HG03442 (cell line): ENCODE data around the gene KDM2B.

Experiments used
- ATAC-seq: cut with Tn5 transposase; IDR thresholded peaks from one replicate; pipeline ENCODE4 v1.9.1; 2021; ENCODE audit warnings: mild to moderate bottlenecking, moderate library complexity; ENCODE audit not compliant: unreplicated experiment

The KDM2B gene

DNA sequence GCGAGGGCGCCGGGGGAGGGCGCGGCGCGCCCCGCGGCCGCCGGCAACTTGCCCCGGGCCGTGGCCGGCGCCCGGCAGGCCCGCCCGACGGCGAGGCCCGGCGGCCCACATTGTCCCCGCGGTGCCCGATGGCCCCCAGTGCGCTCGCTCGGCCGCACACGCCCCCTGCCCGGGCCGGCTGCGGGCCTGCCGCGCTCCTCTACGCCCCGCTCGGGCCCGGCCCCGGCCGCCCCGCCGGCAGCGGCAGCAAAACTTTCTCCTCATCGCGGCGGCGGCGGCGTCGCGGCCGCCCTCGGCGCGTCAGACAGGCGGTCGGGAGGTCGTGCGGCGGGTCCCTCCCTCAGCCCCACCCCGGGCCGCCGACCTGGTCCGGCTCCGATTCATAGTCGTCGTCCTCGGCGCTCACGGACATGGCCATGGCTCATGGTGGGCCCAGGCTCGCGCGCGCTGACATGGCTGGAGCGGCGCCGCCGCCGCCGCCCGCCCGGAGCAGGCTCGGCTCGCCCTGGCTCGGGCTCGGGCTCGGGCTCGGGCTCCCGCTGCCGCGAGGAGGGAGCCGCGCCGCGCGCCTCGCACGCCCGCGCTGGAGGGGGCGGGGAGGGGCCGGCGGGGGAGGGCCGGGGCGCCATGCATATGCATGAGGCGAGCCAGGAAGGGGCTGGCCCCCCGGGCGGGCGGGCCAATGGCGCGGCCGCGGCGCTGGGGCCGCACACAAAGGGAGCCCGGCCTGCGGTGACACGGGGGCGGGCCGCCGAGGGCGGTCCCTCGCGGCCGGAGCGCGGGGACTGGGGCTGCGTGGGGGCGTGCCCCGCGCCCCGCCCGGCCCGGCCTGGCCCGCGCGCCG lies 113.8 kb downstream of the KDM2B start:
- peak; percentile 77 for ATAC-seq

DNA sequence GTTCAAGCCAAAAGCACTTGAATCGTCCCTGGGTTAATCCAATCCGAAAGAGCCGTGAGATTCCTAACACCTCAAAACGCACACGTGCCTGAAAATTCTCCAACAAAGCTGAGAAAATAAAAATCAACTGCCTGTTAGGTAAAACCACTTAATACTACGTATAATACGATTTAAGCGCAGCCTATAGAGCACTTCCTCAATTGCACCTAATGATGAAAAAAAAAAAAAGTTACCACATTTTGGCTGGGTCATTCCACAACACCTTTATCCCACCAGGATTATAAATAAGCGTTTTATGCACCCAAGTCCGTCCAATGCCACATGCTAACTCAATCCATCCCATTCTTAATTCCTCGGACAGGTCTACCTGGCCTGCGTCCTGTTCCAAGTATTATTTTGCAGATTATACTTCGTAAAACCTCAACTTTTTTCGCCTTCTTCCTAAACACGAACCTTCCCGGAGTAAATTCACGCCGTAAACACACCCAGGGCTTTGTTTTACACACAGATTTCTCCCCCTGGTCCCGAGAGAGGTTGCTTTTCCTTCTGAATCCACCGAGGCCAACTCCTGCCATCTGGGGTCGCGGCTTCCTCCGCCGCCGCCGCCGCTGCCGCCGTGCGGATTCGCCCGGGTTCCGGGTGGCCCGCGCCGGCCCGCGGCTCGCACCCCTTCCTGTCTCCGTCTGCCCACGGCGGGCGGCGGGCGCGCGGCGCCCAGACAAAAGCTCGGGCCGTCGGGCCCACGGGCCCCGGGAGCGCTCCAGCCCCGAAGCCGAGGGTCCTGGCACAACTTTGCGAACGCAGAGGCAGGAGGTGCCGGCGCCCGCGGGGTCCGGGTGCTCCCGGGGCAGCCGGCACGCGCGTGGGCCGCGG lies 114.7 kb downstream of the KDM2B start:
- peak; percentile 2 for ATAC-seq

DNA sequence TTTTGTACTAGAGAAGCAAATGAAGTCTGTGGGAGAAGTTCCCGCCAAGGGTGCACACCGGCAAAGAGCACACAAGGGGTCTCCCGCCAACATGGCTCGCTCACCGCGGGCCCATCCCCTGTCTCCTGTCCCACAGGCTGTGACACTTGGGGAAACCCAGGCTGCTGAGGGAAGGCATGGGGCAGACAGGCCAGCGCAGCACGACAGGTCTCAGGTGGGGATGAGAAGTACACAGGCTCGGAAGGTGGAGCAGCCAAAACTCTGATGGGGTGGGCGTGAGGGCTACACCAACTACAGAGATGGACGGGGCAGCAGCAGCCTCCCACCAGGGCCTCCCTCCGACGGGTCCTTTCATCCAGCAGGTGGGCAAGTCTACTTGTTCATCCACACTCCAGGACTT lies 116.5 kb downstream of the KDM2B start:
- no peak for ATAC-seq

DNA sequence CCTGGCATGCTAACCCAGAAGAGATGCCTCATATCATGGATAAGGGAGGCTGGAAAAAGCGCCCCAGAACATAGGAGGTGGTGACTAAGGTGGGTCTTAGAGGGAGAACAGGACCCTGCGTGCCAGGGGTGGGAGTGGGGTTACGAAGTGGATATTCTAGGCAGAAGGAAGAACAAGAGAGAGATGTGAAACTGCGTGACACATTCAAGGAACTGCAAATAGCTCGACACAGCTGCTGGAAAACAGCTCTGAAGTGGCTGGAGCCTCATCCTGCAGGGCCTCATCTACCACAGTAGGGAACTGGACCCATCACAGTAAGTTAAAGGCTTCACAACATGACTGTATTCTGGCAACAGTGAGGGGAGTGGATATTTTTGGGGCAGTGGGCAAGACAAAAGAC lies 119.8 kb downstream of the KDM2B start:
- ATAC-seq = no peak

DNA sequence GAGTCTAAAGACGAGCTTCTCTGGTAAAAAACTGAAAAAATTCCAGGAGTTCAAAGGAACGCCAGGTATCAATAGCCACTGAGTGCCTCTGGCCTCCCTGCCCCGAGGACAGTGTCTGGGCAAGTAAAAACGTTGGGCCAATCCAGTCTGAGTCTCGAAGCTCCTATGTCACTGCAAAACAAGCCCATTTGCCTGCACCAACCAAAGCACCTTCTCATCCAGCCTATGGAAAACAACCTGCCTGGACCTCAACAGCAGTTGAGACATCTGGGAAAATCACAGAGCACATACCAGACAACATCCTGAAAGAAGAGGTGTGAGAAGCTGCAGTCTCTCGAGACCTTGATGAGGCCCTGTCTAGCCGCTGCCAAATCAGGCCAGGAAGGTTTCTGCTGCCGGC lies 124.3 kb downstream of the KDM2B start:
- no peak for ATAC-seq

DNA sequence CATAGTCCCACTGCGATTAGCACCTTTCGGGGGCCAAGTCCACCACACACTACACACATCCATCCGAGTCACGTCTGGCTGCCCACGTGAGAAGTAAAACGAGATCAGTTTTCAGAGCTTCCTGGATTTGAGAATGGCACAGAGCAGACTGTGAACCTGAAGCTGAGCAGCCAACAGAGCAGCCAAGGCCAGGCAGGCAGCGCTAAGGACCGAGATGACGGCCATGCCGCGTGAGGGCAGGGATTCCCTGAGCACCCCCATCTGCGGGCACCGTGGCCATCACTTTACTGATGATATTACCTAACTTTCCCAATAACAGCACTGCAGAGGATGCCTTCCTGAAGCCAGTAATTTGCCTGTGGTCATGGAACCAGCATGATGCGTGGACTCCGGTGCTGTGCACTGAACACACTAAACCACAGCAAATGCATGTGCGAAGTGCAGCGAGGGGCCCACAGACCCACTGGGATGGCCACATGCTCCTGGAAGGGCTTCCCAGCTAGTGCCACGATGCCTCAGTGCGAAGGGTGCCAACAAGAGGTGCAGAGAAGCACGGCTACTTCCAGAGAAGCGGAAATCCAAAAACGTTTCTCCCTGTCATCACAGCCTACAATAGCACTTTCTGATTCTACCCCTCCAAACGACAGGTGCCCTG lies 124.9 kb downstream of the KDM2B start:
- ATAC-seq = no peak

DNA sequence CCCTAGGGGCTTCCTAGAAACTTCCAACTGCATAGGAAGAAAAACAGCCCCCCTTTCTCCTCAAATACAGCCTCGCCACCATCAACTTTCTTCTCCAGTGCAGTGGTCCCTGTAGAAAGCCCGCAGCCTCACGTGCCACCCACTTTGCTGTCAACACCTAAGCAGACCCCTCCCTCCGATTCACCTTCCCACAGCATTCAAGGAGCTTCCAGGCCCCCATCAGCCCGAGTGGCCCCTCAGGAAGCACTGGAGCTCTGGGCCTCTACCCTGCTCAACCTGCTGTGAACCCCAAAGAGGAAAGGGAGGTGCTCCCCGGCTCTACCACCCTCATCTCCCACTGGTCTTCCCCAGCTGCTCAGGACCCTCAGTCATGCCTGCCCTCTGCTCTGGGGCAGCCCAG lies 125.9 kb downstream of the KDM2B start:
- no peak for ATAC-seq

DNA sequence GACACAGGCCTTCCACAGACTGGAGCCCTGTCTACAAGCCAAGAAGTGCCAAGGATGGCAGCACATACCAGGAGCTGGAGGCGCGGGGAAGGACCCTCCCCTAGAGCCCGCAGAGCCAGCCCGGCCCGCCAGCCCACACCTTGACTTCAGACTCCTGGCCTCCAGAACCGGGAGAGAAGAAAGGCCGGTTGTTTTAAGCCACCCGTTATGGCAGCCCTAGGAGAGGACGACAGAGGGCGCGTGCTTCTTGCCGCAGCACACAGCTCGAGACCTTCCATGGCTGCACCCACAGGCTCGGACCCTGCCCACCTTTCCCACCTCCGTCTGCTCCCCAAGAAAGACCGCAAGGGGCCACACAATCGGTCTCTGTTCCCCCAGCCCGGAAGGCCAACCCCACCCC lies 127.2 kb downstream of the KDM2B start:
- no peak for ATAC-seq

DNA sequence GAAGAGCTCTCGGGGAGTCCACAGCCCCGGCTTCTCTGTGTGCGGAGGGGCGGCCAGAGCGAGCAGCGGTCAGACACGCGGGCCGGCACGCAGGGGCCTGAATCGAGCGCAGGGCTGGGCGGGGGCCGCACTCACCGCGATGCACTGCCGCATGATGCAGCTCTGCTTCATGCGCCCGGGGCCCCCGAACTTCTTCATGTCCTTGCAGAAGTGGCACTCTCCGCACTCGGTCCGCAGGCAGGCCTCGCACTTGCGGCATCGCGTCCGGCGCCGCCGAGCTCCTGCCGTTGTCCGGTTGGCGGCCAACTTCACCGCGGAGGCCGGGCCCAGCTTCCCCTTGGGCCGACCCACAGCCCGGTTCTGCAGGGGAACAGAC lies 127.8 kb downstream of the KDM2B start:
- no peak for ATAC-seq

DNA sequence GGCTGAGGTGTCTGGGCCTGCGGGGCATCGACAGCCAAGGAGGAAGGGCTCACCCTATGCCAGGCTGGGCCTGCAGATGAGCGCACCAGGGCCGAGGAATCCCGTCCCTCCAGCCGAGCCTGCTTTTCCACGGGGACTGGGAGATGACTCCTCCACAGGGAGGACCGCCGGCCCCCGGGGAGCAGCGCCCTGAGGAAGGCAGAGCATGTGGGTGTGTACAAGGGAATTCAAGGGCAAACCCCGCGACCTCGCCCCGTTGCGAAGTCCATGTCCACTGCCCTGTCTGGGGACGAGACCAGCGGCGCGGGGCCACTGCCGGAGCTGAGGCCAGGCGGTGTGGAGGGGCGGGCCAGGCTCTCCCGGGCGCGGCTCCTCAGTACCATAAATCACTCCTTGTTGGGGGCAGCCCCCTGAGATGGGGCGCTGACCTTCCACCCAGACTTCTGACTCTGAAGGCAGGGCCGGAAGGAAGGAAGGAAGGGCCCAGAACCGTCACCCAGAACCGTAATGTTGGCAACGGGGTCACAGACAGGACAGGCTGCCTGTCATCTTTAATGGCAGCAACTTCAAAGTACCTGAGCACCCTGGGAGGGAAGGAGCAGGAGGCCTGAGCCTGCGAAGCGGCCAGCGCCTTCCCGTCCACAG lies 128.4 kb downstream of the KDM2B start:
- no peak for ATAC-seq

DNA sequence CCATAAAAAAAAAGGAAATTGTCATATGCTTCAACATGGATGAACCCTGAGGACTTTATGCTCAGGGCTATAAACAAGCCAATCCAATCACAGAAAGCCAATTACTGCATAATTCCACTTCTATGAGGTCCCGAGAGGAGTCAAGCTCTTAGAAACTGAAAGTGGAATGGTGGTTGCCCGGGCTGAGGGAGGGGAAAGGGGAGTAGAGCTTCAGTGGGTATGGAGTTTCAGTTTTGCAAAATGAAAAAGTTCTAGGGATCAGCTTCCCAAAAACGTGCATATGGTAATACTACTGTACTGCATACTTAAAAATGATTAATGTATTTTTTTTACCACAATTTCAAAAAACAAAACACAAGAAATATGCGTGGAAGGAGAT lies 128.9 kb downstream of the KDM2B start:
- ATAC-seq = no peak

DNA sequence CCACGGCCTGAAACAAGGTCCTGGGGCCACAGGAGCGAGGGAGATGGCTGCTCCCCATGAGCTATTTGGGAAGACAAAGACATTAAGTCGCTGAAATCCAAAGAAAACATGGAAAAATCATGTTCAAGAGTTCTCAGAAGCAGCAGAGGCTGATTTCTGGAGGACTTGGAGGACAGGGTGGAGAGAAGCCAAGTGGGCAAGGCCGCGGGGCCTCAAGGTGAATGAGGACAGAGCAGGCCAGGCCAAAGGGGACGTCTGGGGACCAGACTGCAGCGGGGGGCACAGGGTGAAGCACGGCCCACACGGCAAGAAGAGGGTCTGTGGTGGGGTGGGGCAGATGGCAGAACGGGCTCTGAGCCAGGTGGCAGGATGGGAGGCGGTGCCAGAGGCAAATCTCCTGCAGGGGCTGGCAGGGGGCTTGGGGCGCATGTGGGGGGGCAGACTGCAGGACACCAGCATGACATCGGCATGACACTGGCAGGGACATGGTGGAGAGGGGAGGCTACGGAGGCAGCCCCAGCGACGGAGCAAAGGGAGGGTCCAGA lies 132.0 kb downstream of the KDM2B start:
- no peak for ATAC-seq

DNA sequence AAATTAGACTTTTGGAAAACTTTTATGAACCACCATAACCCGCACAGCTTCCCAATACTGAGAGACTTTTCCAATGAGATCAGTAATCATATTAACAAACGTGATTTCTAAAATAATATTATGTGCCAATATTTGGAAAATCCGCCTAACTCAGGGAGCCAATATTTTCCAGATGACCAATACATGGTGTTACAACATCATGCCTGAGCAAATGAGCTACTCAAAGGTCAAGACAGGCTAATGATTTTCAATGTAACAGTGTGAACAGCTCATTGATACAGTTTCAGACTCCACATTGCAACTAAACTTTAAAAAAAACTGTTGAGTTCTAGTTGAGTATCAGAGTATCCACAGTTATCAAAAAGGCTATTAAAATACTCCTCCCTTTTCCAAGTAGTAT lies 134.1 kb downstream of the KDM2B start:
- ATAC-seq = no peak

DNA sequence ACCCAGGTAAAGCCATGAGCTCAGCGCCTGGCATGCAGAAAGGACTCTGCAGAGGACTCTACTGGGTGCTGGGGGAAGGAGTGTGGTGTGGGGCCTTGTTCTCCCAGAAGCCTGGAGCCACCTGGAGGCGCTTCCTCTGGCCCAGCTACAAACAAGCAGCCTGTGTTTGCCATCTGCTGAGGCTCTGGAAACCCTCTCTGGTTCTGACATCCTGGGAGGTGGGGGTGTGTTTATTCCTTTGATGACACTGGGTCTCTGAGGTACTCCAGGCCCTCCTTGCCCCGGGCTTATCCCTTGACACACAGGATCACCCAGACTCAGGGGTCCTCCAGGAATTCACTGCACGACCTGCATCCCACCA lies 136.0 kb downstream of the KDM2B start:
- ATAC-seq = no peak

DNA sequence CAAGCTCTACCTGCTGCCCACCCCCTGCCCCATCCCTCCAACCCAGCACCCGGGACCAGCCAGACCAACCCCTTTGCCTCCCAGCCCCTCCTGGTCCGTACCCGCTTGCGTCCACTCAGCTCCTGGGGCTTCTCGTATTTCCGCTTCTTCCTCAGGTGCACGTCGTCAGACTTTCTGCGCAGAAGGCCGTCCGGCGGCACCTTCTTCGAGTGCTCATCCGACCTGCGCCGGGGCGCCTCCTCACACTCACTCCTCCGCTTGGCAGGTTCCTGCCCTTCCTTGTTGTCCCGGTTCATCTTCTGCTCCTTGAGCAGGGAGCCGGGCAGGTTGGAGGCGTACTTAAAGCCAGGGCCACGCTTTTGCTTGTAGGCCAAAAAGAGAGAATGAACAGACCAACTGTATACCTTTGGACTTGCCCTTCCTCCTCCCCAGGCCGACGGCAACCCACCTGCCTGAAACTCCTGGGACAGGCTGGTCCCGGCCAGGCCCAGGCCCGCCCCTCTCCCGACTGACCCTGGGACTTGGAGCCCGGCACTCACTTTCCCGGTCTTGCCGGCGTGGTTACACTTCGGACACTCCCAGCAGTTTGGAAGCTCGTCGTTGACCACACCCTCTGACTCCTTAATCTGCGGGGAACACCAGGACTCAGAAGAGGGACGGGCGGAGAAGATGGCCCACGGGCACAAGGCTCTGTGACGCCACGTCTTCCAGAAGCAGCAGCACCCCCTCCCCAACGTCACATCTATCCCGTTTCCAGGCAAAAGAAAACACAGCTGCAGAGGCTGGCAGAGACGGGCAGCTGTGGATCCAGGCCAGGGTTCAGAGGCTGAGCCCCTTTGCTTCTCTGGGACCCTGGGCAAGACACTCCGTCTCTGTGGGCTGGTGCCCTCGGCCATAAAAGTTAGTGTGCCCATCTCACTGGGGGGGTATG lies 136.6 kb downstream of the KDM2B start:
- ATAC-seq = no peak

DNA sequence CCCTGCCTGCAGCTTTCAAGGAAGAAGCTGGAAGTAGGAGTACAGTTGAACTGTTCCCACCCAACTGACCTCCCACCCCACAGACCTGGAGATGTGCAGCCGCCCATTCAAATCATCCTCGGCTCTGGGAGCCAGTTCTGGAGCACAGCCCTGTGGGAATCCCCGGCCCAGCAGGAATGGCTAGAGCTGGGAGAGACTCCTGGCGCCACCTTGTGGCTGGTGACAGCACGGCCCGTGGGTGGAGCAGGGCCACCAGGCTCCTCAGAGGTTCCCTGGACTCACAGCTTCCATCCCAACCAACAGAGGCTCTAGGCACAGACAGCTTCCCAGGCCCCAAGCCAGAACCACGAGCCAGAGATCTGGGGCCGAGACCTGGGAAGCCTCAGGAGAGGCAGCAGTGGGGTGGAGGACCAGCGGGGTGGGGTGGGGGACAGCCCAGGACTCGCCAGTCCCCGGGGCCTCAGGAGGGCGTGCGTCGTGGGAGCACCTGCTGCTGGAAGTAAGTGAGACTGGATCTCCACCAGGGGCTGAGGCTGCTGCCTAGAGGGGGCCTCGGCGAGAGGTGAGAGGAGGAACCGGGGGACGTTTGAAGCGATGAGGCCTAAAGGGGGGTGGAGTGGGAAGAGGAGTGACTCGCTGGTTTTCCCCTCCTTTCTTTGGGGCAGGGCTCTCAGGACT lies 137.5 kb downstream of the KDM2B start:
- peak; percentile 58 for ATAC-seq

DNA sequence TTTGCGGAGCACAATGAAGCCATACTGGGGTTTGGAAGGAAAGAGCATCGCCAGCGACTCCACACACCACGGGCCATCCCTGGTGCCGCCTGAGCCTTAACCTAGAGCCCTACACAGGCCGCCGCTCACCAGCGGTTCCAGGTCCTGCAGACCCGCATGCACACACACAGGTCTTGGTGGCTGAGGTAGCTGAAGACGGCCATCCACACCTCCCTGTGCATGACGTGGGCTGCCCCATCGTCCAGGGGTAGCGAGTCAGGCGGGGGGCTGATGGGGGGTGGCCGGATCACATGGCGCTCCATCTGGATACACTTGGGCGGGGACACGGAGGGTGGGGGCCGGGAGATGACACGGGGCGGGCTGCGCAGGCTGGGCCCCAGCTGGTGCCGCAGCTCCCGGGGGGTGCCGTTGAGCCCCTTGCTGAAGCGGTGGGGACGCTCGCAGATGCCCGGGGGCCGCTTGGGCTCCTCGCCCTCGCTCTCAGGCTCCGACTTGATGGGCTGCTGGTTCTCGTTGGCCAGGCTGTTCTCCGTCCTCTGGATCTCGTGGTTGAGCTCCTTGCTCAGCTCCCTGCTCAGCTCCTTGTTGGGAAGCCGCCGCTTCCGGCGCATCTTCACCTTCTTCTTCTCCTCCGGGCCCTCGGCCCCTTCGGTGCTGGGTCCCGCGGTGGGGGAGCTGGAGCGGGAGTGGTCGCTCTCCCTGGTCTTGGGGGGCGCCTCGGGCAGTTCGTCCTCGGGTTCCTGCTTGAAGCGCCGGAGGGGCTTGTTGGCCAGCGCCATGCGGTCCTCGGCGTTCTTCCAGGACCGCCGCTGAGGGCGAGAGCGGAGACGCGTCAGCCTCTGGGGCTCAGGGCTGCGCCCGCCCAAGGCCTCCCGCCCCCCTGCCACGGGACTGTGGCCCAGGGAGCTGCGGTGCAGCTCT lies 138.5 kb downstream of the KDM2B start:
- ATAC-seq = no peak

DNA sequence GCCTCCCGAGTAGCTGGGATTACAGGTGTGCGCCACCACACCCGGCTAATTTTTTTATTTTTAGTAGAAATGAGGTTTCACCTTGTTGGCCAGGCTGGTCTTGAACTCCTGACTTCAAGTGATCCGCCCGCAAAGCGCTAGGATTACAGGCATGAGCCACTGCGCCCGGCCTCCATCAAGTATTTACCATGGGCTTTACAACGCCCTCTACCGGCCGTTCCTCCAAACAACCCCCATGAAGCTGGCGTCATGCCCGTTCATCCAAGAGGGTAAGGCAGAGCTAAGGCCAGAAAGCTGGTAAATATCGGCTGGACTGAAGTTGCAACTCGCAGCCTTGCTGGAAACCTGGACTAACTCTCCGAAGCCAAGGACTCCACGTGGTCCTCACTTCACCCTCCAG lies 139.3 kb downstream of the KDM2B start:
- ATAC-seq = no peak
